GM19043 (cell line): ENCODE measurements around the gene GOLGB1.
"Not testable (repeated sequence)": the region's sequence is repeated elsewhere in the genome, so short reads cannot be mapped to it uniquely, and the experiment has no call there.

Experiments
- ATAC-seq: cut with Tn5 transposase; IDR thresholded peaks from one replicate; pipeline ENCODE4 v1.9.1; 2021; ENCODE audit warnings: low read depth; ENCODE audit not compliant: unreplicated experiment

GOLGB1 gene

DNA sequence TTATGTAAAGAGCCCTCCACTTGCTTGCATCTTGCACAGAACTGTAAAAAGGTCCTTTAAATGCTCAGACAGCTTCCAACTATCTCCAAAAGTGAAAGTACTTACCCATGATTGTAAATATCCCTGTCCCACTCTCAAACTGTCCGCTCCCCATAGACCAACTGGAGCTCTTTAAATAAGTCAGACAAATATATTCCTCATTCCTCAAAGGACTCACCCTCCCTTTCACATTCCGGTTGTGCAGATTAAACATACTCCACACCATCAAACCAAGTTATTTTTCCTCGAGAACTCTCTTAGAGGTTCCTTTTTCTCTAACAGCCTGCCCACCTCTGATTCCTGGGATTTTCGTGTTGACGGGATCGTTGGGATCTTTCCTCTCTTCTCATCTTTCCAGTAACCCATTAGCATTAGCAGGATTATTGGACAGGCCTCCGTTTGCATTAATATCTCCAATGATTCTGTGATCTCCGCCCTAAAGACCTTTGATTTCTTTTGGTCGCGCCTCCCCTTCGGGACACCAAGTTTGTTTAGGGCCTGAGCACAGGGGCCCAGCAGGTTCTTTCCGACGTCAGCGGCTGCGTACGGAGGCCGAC lies 763 bp downstream of the GOLGB1 start:
- peak; percentile 12 for ATAC-seq

- ATAC-seq: no peak
These were observed 1.6 kb downstream of the GOLGB1 start for GRCh38 chr3:121747976-121748375.

DNA sequence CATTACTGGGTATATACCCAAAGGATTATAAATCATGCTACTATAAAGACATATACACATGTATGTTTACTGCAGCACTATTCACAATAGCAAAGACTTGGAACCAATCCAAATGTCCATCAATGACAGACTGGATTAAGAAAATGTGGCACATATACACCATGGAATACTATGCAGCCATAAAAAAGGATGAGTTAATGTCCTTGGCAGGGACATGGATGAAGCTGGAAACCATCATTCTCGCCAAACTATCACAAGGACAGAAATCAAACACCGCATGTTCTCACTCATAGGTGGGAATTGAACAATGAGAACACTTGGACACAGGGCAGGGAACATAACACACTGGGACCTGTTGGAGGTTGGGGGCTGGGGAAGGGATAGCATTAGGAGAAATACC lies 6.4 kb downstream of the GOLGB1 start:
- ATAC-seq: not testable (repeated sequence)

GRCh38 chr3:121740896-121741295 lies 8.6 kb downstream of the GOLGB1 start:
- ATAC-seq: no peak

GRCh38 chr3:121739902-121740301 lies 9.6 kb downstream of the GOLGB1 start:
- ATAC-seq: no peak

- ATAC-seq: no peak
These were observed 11.9 kb downstream of the GOLGB1 start for GRCh38 chr3:121737644-121738043.

DNA sequence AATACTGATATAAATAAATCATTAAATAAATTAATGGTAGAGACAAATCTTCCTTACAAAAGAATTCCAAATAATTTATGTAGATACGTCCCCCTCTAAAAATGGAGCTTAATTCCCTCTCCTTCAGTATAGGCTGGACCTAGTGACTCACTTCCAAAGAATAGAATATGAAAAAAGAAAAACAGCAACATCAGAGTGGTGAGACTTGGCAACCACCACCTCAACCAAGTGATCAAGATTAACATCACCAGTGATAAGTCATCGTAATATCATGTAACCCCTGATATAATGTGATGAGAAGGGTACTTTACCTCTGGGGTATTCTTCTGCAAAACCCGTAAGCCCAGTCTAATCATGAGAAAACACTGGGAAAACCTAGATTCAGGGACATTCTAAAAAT lies 13.4 kb downstream of the GOLGB1 start:
- ATAC-seq: no peak

DNA sequence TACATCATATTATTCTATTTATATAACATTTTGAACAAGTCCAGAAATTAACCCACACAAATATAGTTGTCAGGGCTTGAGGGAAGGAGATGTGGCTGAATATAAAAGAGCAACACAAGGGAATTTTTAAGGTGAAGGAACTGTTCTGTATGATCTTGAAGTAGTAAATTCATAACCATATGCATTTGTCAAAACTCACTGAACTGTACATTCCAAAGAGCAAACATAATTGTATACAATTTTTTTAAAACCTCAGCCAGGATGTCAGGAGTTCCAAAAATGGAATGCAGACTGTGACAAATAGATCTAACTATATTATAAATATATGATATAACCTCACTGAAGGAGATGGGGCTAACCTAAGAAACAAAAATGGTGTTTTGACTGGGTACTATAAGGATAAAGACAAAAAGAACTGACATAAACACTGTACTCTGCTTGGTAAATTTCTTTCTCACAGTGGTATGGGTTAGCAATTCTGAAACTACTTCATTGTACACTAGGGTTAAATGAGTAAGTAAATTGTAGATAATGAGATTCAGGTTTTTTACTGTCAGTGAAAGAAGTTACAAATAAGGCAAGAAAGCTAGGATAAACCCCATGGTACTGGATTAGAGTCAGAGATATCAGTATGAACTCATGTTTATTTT lies 14.4 kb downstream of the GOLGB1 start:
- ATAC-seq: peak; percentile 95

GRCh38 chr3:121730940-121731687 lies 18.4 kb downstream of the GOLGB1 start:
- no peak for ATAC-seq

DNA sequence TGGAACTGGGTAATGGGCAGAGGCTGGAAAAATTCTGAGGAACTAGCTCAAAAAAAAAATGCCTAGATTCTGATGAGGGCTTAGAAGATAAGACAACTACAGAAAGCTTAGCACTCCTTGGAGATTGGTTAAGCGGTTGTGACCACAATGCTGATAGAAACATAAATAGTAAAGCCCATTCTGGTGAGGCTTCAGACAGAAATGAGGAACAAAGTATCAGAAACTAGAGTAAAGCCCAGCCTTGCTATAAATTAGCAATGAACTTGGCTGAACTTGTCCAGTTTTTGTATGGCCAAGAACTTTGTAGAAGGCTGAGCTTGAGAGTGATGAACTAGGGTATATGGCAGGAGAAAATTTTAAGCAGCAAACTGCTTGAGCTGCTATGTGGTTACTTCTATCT lies 25.4 kb downstream of the GOLGB1 start:
- ATAC-seq: peak; percentile 88

- ATAC-seq: no peak
These were observed 26.1 kb downstream of the GOLGB1 start for GRCh38 chr3:121723485-121723884.

- no peak for ATAC-seq
These were observed 27.1 kb downstream of the GOLGB1 start for GRCh38 chr3:121722411-121722810.

DNA sequence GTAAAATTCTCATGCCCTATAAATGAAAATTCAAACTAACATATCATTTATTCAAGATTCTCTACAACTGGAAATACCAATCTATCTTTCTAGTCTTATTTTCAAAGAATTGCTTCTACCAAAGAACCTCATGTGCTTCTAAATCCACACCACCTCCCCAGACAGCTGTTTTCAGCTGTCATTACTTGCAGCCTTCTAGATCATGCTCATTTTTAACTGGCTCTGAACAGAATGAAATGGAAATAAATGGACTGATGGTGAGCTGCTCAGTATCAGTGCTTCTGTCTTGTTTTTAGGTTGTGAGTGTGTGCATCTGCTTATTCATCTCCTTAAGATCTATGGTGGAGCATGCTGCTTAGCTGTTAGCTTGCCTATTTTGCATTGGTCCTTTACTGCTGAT lies 29.4 kb downstream of the GOLGB1 start:
- no peak for ATAC-seq

- no peak for ATAC-seq
These were observed 30.1 kb downstream of the GOLGB1 start for GRCh38 chr3:121719423-121719822.

GRCh38 chr3:121718205-121718846 lies 31.2 kb downstream of the GOLGB1 start:
- ATAC-seq: no peak

- no peak for ATAC-seq
These were observed 39.2 kb downstream of the GOLGB1 start for GRCh38 chr3:121710347-121710746.

- no peak for ATAC-seq
These were observed 41.8 kb downstream of the GOLGB1 start for GRCh38 chr3:121707531-121708273.

DNA sequence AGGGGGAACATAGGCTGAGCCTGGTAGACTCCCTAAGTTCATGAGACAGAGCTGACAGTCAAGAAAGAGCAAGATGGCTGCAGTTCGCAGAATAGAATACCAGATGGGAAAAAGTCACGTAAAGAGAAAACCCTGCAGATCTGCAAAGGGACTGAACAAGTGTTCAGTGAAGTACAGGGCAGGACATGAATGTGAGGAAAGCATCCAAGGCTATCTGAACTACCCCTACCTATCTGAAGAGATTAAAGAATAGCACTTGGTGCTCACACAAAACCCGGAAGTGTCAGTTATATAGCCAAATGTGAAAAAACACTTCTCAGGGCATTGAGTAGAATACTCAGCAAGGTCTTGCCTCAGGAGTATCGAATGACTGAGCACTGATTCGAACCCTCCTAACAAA lies 44.0 kb downstream of the GOLGB1 start:
- ATAC-seq: no peak

- no peak for ATAC-seq
These were observed 45.6 kb downstream of the GOLGB1 start for GRCh38 chr3:121703973-121704372.

DNA sequence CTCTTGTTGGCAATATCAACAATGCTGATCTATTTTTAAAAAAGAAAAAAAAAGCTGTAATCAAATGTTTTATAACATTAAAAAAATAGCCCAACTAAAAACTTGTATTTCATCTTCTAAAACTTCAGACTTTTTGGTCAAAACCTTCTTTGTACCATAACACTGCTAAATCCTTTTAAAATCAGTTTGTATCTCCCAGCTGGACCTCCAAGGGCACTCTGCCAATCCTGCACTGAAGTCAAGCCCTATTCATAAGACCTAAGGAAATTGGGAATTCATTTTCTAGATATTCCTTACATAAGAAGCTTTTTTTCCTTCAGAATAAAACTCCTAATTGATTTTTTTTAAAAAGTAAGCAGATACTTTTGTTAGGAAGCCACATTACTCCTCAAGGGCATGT lies 50.6 kb downstream of the GOLGB1 start:
- no peak for ATAC-seq

GRCh38 chr3:121698476-121698875 lies 51.1 kb downstream of the GOLGB1 start:
- no peak for ATAC-seq
